CD14-positive monocyte (primary cell): ENCODE data around the gene IGFBP2. TPM values are rescaled to one million over a fixed set of nuclear protein-coding genes. Genes with fewer than 3 reads are reported as not detected.

ENCODE experiments used
- DNase-seq, 3 donors: peaks; one replicate each; pipeline ENCODE4 v3.0.0-alpha.2; 2011 to 2022
- H2AFZ ChIP-seq: 2 replicates; pipeline ENCODE4 v1.6.0; 2012; ENCODE audit warnings: mild to moderate bottlenecking, low read depth, low read length, inconsistent platforms; ENCODE audit not compliant: insufficient read depth, poor library complexity, severe bottlenecking
- H3K27ac ChIP-seq, 2 donors: 1 replicate in 1 of 2; 2 replicates in 1 of 2; pipeline ENCODE4 v1.5.1; 2012 to 2013; ENCODE audit warnings: low read length in 2 of 2, control low read depth in 1 of 2, inconsistent platforms in 1 of 2, low read depth in 1 of 2, mild to moderate bottlenecking in 1 of 2
- H3K27me3 ChIP-seq, 2 donors: one replicate each; pipeline versions ENCODE4 v1.6.0 to v1.6.1; 2011 to 2013; ENCODE audit warnings: low read length in 2 of 2; ENCODE audit not compliant: control insufficient read depth in 2 of 2, insufficient read depth in 2 of 2
- H3K36me3 ChIP-seq, 2 donors: replicated peaks in 1 of 2; 1 replicate in 1 of 2; 2 replicates in 1 of 2; pipeline versions ENCODE4 v1.5.1 to v1.6.1; 2012 to 2013; ENCODE audit warnings: low read length in 2 of 2, control low read depth in 1 of 2, inconsistent platforms in 1 of 2, mild to moderate bottlenecking in 1 of 2; ENCODE audit not compliant: insufficient read depth in 2 of 2, control insufficient read depth in 1 of 2
- H3K4me1 ChIP-seq, 2 donors: 1 replicate in 1 of 2; 2 replicates in 1 of 2; pipeline versions ENCODE4 v1.5.1 to v1.6.1; 2012 to 2013; ENCODE audit warnings: low read length in 2 of 2, control low read depth in 1 of 2, inconsistent platforms in 1 of 2, mild to moderate bottlenecking in 1 of 2, moderate library complexity in 1 of 2; ENCODE audit not compliant: insufficient read depth in 2 of 2, control insufficient read depth in 1 of 2
- H3K4me2 ChIP-seq: replicated peaks from 2 replicates; pipeline ENCODE3; 2012; ENCODE audit warnings: low read length, moderate library complexity, mild to moderate bottlenecking; ENCODE audit not compliant: poor library complexity, severe bottlenecking; ENCODE audit errors: extremely low read depth
- H3K4me3 ChIP-seq, 3 experiments: fragments of 200-600 bp in 1 of 3; sonication (generic) in 1 of 3; replicated peaks in 1 of 3; 1 replicate in 2 of 3; 2 replicates in 1 of 3; pipeline ENCODE4 v1.5.1; 2011 to 2013; ENCODE audit warnings: low read length in 3 of 3, mild to moderate bottlenecking in 3 of 3, control low read depth in 2 of 3, low read depth in 2 of 3, inconsistent platforms in 1 of 3, moderate library complexity in 1 of 3
- H3K79me2 ChIP-seq: 2 replicates; pipeline ENCODE4 v1.6.0; 2012; ENCODE audit warnings: mild to moderate bottlenecking, control low read depth, inconsistent platforms, low read length, moderate library complexity; ENCODE audit not compliant: insufficient read depth
- H3K9ac ChIP-seq: 2 replicates; pipeline ENCODE4 v1.6.0; 2017; ENCODE audit warnings: low read length, mild to moderate bottlenecking; ENCODE audit not compliant: insufficient read depth, poor library complexity, severe bottlenecking
- H3K9me3 ChIP-seq, 2 donors: replicated peaks in 1 of 2; 1 replicate in 1 of 2; 2 replicates in 1 of 2; pipeline versions ENCODE4 v1.5.1 to v1.6.1; 2012 to 2013; ENCODE audit warnings: low read length in 2 of 2, control low read depth in 1 of 2; ENCODE audit not compliant: control insufficient read depth in 1 of 2, insufficient read depth in 1 of 2
- H4K20me1 ChIP-seq: 2 replicates; pipeline ENCODE4 v1.6.0; 2012; ENCODE audit warnings: mild to moderate bottlenecking, low read length, control low read depth, moderate library complexity; ENCODE audit not compliant: insufficient read depth
- H3K27ac Mint-ChIP-seq, 7 donors: one replicate each; pipeline ENCODE4 v1.8.0; 2020; ENCODE audit warnings: mild to moderate bottlenecking in 7 of 7, mixed read lengths in 7 of 7, moderate library complexity in 6 of 7, inconsistent platforms in 2 of 7
- H3K27me3 Mint-ChIP-seq, 3 donors: one replicate each; pipeline ENCODE4 v1.8.0; 2021 to 2022; ENCODE audit warnings: low read depth in 3 of 3, mild to moderate bottlenecking in 3 of 3, mixed read lengths in 3 of 3, moderate library complexity in 3 of 3, inconsistent platforms in 1 of 3
- H3K36me3 Mint-ChIP-seq, 2 donors: one replicate each; pipeline ENCODE4 v1.8.0; 2020; ENCODE audit warnings: mixed read lengths in 2 of 2, inconsistent platforms in 1 of 2, mild to moderate bottlenecking in 1 of 2
- H3K4me1 Mint-ChIP-seq: one replicate; pipeline ENCODE4 v1.8.0; 2020; ENCODE audit warnings: mild to moderate bottlenecking, mixed read lengths
- H3K4me3 Mint-ChIP-seq, 2 donors: one replicate each; pipeline ENCODE4 v1.8.0; 2020; ENCODE audit warnings: mild to moderate bottlenecking in 2 of 2, mixed read lengths in 2 of 2, moderate library complexity in 1 of 2
- H3K9me3 Mint-ChIP-seq, 7 donors: one replicate each; pipeline ENCODE4 v1.8.0; 2020 to 2022; ENCODE audit warnings: mixed read lengths in 7 of 7, mild to moderate bottlenecking in 6 of 7, moderate library complexity in 6 of 7, inconsistent platforms in 2 of 7
- CTCF ChIP-seq: fragments of 200-600 bp; IDR thresholded peaks from one replicate; pipeline ENCODE4 v1.8.0; 2022; ENCODE audit warnings: antibody characterized with exemption, mild to moderate bottlenecking
- WGBS: methylation state at CpG from one replicate; pipeline ENCODE4 v1.1.5; 2013; ENCODE audit warnings: missing lambda C conversion rate; ENCODE audit not compliant: insufficient coverage; 5-methylcytosine and 5-hydroxymethylcytosine counted together
- intact Hi-C, 2 donors: fragments of 100-400 bp; cut with micrococcal nuclease; formaldehyde crosslinking; loops; one replicate each; pipeline versions ENCODE4 v1.15.0 to v1.15.1; 2023
- polyA plus RNA-seq, 3 donors: library from polyadenylated mRNA; depleted of rRNA in 1 of 3; unstranded in 2 of 3; stranded (reverse) in 1 of 3; fragments of 300-500 nt in 2 of 3; fragments of >200 nt in 1 of 3; fragmentation: Illumina TruSeq in 2 of 3; gene quantifications; 1 replicate in 2 of 3; 2 replicates in 1 of 3; pipeline ENCODE4 v1.2.3, GENCODE V29; 2012 to 2021

The IGFBP2 gene
- polyA plus RNA-seq, 3 donors: 1.6 TPM; not detected in 2

GRCh38 chr2:216651351-216651881 lies 18.2 kb downstream of the IGFBP2 start:
- Mint-ChIP-seq H3K4me1 (peaks cover 6% of the 10 kb centered on the region), H3K36me3 (no peaks in the 10 kb centered on the region), H3K4me3 (no peak overlapping the region), H3K27me3 (peaks cover 0 to 2% (median 2%) of the 10 kb centered on the region in 3 donors), H3K9me3 (peaks cover 0 to 2% (median 0%) of the 10 kb centered on the region in 7 donors), H3K27ac (no peak overlapping the region)
- no peaks in the 10 kb centered on the region for H3K27me3 ChIP-seq
- no peak overlapping the region for H3K4me2 ChIP-seq
- H4K20me1 ChIP-seq: no peaks in the 10 kb centered on the region
- no peak for DNase-seq
- no peak overlapping the region for H3K4me3 ChIP-seq
- H2AFZ ChIP-seq: no peak overlapping the region
- intact Hi-C loops: no loop called here
- no peaks in the 10 kb centered on the region for H3K9me3 ChIP-seq
- no CpG with 5 or more reads among the region's 6 CpGs for WGBS
- no peaks in the 10 kb centered on the region for H3K79me2 ChIP-seq
- no peaks in the 10 kb centered on the region for H3K4me1 ChIP-seq
- H3K9ac ChIP-seq: no peak overlapping the region
- no peak for TF ChIP-seq CTCF
- no peak overlapping the region for H3K27ac ChIP-seq
- no peaks in the 10 kb centered on the region for H3K36me3 ChIP-seq

- no peaks in the 10 kb centered on the region for H3K9me3 ChIP-seq
- H3K4me3 ChIP-seq: no peak overlapping the region
- no peaks in the 10 kb centered on the region for H4K20me1 ChIP-seq
- TF ChIP-seq CTCF: no peak
- peaks cover 0 to 1% (median 0%) of the 10 kb centered on the region in 7 donors for H3K9me3 Mint-ChIP-seq
- no peak overlapping the region for H2AFZ ChIP-seq
- DNase-seq: no peak
- H3K4me2 ChIP-seq: no peak overlapping the region
- H3K4me1 Mint-ChIP-seq: peaks cover 6% of the 10 kb centered on the region
- H3K36me3 Mint-ChIP-seq: no peaks in the 10 kb centered on the region
- H3K79me2 ChIP-seq: no peaks in the 10 kb centered on the region
- no peaks in the 10 kb centered on the region for H3K27me3 ChIP-seq
- no peaks in the 10 kb centered on the region for H3K4me1 ChIP-seq
- intact Hi-C loops: no loop called here
- WGBS: 80% methylated on average over 3 of the region's 4 CpGs
- no peak overlapping the region for H3K4me3 Mint-ChIP-seq
- H3K36me3 ChIP-seq: no peaks in the 10 kb centered on the region
- H3K9ac ChIP-seq: no peak overlapping the region
- no peak overlapping the region for H3K27ac ChIP-seq
- no peak overlapping the region for H3K27ac Mint-ChIP-seq
- peaks cover 0 to 2% (median 2%) of the 10 kb centered on the region in 3 donors for H3K27me3 Mint-ChIP-seq
These were observed 19.3 kb downstream of the IGFBP2 start for GRCh38 chr2:216652566-216652965.
